ENCODE results near the gene CLIC6.

Gene CLIC6

DNA sequence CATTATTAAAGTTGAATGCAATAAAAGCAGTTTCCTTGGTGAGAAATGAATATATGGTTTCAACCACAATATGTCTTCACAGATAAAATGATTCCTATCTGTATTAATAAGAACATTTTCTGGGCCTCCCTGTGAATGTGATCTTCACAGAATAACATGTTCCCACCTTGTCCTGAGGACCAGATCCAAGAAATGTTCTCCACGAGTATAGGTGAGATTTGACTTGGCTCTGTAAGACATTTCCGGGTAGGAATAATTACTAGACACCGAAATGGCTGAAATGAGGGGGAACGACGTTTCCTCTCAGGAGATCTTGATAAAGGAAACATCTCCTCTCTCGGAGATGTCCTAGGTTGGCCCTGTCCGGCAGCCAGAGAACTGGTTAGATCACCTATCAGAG lies 61.4 kb downstream of the CLIC6 start:
- DNase-seq, result no peak

DNA sequence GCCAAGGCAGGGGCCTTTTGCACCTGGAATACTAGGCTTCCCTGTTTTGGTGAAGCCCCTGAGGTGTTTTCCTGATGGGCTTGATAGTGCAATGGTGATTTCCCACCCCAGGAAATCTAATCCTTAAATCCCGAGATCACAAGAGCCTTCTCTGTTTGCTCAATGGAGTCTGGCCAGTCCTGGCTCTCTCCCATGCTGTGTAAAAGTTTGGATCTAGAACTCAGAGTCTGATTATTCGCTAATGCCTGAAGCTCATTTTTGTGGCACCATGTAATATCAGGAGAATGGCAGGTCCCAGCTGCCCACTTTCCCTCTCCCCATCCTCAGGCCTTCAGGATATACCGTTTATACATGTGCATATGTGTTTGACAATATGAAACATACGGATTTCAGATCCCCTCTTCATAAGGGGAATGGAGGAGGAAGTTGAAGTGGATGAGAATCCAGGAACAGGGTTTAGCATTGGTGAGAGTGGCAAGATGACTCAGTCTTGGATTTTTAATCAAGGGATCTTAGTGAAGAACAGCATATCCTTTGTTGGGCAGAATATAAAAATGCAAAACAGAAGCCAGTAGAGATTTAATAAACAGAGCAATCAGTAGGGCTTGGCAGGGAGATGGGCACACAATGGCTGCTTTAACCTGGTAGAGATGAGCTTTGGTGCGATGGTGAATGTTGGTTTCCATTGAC lies 62.1 kb downstream of the CLIC6 start:
- DNase-seq, result no peak

GRCh38 chr21:34732388-34732821 lies 63.6 kb downstream of the CLIC6 start:
- DNase-seq, result no peak

DNA sequence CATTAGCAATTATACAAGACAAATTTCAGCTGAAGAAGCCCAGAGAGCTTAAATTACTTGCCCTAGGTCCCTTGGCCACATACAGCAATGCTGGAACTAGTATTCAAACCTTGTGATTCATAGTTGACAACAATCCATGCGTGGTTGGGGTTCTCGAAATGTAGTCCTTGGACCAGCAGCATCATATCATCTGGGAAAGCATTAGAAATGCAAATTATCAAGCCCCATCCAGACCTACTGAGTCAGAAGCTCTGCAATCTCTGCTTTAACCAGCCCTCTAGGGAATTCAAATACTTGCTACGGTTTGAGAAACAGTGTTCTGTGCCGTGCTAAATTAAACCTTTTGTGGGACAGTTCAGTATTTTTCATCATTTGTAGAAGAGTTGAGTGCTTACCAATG lies 65.1 kb downstream of the CLIC6 start:
- DNase-seq, result no peak

GRCh38 chr21:34734696-34735095 lies 65.9 kb downstream of the CLIC6 start:
- DNase-seq, result no peak

DNA sequence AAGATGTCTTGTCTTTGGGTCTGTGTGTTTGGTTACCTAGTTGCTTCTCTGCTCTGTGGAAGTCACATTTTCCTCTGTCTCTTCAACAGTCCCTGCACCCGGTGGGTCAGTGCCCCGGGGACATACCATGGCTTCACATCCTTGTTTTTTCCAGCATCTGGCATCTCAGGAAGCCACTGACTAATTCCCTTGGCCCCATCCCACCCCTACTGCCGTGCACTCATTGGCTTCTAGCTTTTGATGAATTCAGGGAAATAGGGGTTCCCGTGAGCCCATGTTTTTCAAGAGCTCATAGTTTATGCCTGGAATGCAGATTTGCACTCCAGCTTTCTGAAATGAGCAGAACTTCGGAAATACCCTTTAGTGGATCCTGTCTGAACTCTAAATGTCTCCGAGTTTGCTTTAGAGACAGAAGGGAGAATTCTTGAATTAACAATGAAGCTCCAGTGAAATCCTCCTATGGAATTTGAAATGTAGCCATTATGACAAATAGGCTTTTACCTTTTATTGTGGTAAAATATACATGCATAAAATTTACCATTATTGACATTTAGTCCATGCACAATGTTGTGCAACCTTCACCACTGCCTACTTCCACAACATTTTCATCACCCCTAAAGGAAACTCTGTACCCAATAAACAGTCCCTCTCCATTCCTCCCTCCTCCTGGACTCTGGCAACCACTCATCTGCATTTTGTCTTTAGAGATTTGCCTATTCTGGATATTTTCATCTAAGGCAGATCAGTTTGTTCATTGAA lies 67.5 kb downstream of the CLIC6 start:
- no peak for DNase-seq

- no peak for DNase-seq
Observed at GRCh38 chr21:34737115-34737514, 68.3 kb downstream of the CLIC6 start.

- DNase-seq, result no peak
Observed at GRCh38 chr21:34740198-34740597, 71.4 kb downstream of the CLIC6 start.

- no peak for DNase-seq
Observed at GRCh38 chr21:34743285-34743684, 74.5 kb downstream of the CLIC6 start.

- DNase-seq, result no peak
Observed at GRCh38 chr21:34743831-34744230, 75.0 kb downstream of the CLIC6 start.

DNA sequence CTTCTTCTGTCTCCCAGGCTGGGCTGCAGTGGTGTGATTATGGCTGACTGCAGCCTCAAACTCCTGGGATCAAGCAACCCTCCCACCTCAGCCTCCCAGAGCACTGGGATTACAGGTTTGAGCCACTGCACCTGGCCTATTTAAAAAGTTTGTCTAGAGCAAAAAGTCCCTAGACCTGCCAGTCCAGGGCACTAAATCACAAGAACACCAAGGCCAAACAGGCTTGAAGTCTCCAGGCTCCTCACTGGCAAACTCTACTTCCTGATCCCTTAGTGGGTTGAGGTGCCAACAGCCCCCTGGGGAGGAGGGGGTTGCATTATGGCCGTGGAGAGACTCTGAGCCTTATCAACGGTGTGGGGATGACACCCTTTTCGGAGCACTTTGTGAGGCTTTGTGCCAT lies 76.0 kb downstream of the CLIC6 start:
- no peak for DNase-seq

GRCh38 chr21:34745557-34746255 lies 76.9 kb downstream of the CLIC6 start:
- DNase-seq, result peak; percentile 27

GRCh38 chr21:34748862-34749261 lies 80.1 kb downstream of the CLIC6 start:
- no peak for DNase-seq

GRCh38 chr21:34754690-34755647 lies 86.2 kb downstream of the CLIC6 start:
- DNase-seq, result no peak

GRCh38 chr21:34761758-34762330 lies 93.0 kb downstream of the CLIC6 start:
- no peak for DNase-seq

DNA sequence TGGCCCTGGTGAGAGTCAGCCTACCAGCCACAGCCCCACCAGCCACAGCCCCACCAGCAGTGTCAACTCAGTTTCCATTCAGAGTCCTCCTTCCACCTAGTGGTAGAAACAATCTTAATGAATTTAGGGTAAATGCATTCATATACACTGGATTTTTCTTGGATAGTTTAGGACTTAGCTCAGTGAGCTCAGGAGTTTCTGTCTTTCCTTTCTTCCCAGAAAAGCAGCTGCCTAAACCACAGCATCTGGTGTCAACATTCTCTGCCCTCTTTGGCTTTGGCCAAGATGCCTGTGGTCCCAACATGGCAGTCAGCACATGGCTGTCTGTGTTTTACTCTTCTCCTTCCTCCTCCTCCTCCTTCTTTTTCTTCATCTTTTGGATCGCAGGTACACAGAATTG lies 94.0 kb downstream of the CLIC6 start:
- no peak for DNase-seq

DNA sequence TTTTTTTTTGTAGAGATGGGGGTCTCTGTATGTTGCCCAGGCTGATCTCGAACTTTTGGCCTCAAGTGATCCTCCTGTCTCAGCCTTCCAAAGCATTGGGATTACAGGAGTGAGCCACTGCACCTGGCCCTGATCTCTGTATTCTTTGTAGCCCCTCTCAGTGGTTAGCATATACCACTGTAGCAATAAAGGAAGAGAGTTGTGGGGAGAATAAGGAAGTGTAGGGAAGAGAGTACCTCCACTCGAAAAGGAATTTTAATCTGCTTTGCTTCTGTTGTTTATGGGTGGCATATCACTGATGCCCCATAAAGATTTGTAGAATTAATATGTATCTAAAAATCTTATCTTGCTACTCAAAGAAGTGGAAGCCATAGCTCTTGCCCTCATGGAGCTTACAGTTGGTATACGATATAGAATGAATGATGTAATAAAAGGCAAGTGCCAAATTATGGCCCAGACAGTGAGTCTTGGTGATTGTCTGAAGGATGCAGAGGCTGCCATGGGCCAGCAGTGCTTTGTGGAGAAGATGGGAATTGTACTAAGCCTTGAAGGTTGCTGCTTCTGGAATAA lies 96.0 kb downstream of the CLIC6 start:
- DNase-seq, result no peak

GRCh38 chr21:34765619-34766018 lies 96.8 kb downstream of the CLIC6 start:
- no peak for DNase-seq

- no peak for DNase-seq
Observed at GRCh38 chr21:34766862-34767261, 98.1 kb downstream of the CLIC6 start.
